ENCODE measurements around the gene MGAT4A. TPM values are rescaled to one million over a fixed set of nuclear protein-coding genes. Genes with fewer than 3 reads are reported as not detected.

The MGAT4A gene
- total and polyA plus RNA-seq, 10 of the 15 experiments (the other 5 are each of a cell fraction or from before 2014, with no cell fraction given): 4.3 to 23.4 (median 13.6) TPM

- peak; percentile 57 for ATAC-seq
- ChIA-PET CTCF (interaction anchor here (0.6 to 2.0 kb wide), 14 partner anchors 10 to 417 kb away, joined by 3 to 124 read pairs (median 5); partner anchors contain the start of gene MGAT4A), SMC1A (ENCODE audit: uncharacterized antibody, unreplicated experiment) (interaction anchor here (0.9 to 2.0 kb wide), 10 partner anchors 10 to 778 kb away, joined by 3 to 51 read pairs (median 6); no protein-coding TSS in a partner anchor), POLR2A (interaction anchor here (0.6 to 0.9 kb wide), 4 partner anchors 66 to 778 kb away, joined by 3 to 8 read pairs (median 4); no protein-coding TSS in a partner anchor), RAD21 (ENCODE audit: unreplicated experiment) (interaction anchor here (0.7 to 2.0 kb wide), 10 partner anchors 8 to 237 kb away, joined by 3 to 60 read pairs (median 4); partner anchors contain the start of genes COA5, MGAT4A and UNC50)
- no peak for DNase-seq (ENCODE audit: low read depth, low spot score)
- FAIRE-seq: no peak
- H3K36me3 ChIP-seq (ENCODE audit: control insufficient read depth in 2 of 2, insufficient read depth in 2 of 2, low read length in 1 of 2): no peaks in the 10 kb centered on the region
- no peak overlapping the region for H2AFZ ChIP-seq (ENCODE audit: control insufficient read depth, low read depth, low read length)
- no peaks in the 10 kb centered on the region for H3K79me2 ChIP-seq (ENCODE audit: control insufficient read depth, insufficient read depth, low read length)
- intact Hi-C loops (cut with micrococcal nuclease; ENCODE audit: unreplicated experiment) (loop anchor here (5.0 to 10.0 kb wide), 2 partner anchors 79 to 506 kb away; partner anchors contain the start of genes LIPT1 and TSGA10), in situ Hi-C loops (cut with MboI) (loop anchor here (5.0 kb wide), 2 partner anchors 189 to 419 kb away; no protein-coding TSS in a partner anchor)
- no peaks in the 10 kb centered on the region for H3K27me3 ChIP-seq (replicated peaks in 1 of 2; ENCODE audit: control insufficient read depth in 2 of 2, insufficient read depth in 2 of 2, low read length in 1 of 2)
- H4K20me1 ChIP-seq (ENCODE audit: control insufficient read depth, insufficient read depth): no peaks in the 10 kb centered on the region
- peaks cover 6% of the 10 kb centered on the region for H3K4me1 ChIP-seq (ENCODE audit: control insufficient read depth, insufficient read depth, low read length)
- BruUV-seq (replicated peaks): no TSS peak
- H3K4me3 ChIP-seq: no peak overlapping the region
- TF ChIP-seq, protein P1, sequence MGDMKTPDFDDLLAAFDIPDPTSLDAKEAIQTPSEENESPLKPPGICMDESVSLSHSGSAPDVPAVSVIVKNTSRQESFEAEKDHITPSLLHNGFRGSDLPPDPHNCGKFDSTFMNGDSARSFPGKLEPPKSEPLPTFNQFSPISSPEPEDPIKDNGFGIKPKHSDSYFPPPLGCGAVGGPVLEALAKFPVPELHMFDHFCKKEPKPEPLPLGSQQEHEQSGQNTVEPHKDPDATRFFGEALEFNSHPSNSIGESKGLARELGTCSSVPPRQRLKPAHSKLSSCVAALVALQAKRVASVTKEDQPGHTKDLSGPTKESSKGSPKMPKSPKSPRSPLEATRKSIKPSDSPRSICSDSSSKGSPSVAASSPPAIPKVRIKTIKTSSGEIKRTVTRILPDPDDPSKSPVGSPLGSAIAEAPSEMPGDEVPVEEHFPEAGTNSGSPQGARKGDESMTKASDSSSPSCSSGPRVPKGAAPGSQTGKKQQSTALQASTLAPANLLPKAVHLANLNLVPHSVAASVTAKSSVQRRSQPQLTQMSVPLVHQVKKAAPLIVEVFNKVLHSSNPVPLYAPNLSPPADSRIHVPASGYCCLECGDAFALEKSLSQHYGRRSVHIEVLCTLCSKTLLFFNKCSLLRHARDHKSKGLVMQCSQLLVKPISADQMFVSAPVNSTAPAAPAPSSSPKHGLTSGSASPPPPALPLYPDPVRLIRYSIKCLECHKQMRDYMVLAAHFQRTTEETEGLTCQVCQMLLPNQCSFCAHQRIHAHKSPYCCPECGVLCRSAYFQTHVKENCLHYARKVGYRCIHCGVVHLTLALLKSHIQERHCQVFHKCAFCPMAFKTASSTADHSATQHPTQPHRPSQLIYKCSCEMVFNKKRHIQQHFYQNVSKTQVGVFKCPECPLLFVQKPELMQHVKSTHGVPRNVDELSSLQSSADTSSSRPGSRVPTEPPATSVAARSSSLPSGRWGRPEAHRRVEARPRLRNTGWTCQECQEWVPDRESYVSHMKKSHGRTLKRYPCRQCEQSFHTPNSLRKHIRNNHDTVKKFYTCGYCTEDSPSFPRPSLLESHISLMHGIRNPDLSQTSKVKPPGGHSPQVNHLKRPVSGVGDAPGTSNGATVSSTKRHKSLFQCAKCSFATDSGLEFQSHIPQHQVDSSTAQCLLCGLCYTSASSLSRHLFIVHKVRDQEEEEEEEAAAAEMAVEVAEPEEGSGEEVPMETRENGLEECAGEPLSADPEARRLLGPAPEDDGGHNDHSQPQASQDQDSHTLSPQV (IDR thresholded peaks at IDR 0.05): no peak
- TF ChIP-seq ZNF384 (IDR thresholded peaks at IDR 0.05; ENCODE audit: borderline replicate concordance, low read depth, low read length): peak; percentile 34; the same call in 1 of the 2 replicates
- TF ChIP-seq JUND (IDR thresholded peaks at IDR 0.05; ENCODE audit: low read depth, low read length): no peak
- 0 out of 2 replicates have a peak, but pooled peaks have one; percentile 12 for TF ChIP-seq RUNX3 (IDR thresholded peaks at IDR 0.05; ENCODE audit: low read length)
- no peaks in the 10 kb centered on the region for H3K9me3 ChIP-seq (replicated peaks; ENCODE audit: control insufficient read depth, insufficient read depth, low read length)
- no peak overlapping the region for H3K27ac ChIP-seq (ENCODE audit: control insufficient read depth, insufficient read depth)
- WGBS (ENCODE audit: insufficient coverage, insufficient replicate concordance, low lambda C conversion rate, missing lambda C conversion rate): 45% methylated on average over 4 of the region's 4 CpGs
- H3K9ac ChIP-seq (ENCODE audit: control insufficient read depth, insufficient read depth, low read length): no peak overlapping the region
- H3K4me2 ChIP-seq (ENCODE audit: control insufficient read depth, insufficient read depth): no peak overlapping the region
These were observed 82.5 kb downstream of the MGAT4A start for GRCh38 chr2:98648451-98648850.

All from GM12878 (cell line).